ENCODE measurements around the gene ANKRD60.
A peak's percentile ranks its signal among the peaks of the same experiment; 100 is the strongest.

Gene ANKRD60

DNA sequence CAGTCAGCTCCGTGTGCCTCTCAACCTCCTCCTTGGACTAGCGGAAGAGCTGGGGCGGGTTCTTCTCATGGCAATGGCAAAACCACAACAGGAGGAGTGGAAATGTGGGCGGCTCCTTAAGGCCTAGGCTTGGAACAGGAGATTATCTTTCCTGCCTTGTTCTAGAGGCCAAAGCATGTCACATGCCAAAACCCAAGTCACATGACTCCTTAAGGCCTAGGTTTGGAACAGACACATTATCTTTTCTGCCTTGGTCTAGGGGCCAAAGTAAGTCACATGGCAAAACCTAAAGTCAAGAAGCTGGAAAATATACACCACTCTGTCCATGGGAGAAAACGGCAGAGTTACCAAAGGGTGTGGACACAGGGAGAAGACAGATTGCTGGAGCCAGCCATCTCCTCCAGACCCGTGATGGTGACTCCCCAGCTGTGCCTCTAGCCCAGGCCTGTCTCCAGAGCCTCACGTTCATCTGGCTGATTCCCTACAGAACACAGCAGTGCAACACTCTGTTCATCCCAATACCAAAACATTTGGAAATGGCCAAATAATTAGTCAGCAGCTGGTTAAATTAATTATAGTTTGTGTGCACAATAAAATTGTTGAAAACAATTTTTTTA lies 34.2 kb downstream of the ANKRD60 start:
- DNase-seq (ENCODE audit: low spot score) = no peak

DNA sequence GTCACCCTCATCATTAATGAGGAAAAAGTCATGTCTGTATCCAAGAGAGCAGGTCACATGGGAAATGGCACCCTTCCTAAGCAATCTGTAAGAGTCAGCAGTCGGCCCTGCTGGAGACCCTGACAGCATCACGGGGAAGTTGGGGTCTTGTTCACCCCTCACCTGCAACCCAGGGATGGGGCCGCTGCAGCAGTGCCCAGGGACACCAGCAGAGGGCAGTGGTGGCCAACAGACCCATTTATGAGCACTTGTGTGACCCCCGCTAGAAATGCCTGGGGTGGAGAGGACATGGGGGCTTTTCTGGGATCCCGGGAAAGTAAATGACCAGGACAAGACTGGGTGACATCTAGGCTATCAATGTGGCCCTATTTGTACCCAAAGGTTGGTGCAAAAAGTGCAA lies 35.9 kb downstream of the ANKRD60 start:
- peak; percentile 58 for DNase-seq (ENCODE audit: low spot score)

DNA sequence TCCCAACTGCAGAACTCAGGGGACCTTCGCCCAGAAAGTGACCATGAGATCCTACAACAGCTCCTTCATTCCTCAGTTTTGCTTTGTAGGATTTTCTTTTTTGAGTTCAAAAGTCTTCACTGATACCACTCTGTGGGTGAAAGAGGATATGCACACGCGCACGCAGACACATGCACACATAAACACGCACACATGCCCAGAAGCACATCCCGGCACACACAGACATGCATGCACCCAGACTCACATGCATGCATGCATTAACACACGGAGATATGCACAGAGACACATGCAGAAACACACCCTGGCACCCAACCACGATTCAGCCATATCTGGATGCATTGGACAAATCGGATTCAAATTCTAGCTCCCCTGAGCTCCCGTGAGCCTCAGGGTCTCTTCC lies 36.4 kb downstream of the ANKRD60 start:
- no peak for DNase-seq (ENCODE audit: low spot score)

DNA sequence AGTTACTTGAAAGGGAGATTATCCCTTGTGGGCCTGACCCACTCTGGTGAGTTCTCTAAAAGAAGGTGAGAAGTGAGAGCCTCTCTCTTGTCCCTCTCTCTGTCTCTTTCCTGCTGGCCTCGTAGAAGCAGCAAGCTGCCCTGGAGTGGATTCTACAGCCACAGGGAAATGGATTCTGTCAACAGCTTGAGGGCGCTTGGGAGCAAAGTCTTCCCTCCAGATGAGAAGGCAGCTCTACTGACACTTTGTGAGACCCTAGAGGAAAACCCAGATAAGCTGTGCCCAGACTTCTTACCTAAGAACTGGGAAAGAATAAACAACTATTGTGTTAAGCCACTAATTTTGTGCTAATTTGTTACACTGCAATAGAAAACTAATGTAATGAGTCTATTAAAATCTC lies 39.9 kb downstream of the ANKRD60 start:
- peak; percentile 48 for DNase-seq (ENCODE audit: low spot score)

DNA sequence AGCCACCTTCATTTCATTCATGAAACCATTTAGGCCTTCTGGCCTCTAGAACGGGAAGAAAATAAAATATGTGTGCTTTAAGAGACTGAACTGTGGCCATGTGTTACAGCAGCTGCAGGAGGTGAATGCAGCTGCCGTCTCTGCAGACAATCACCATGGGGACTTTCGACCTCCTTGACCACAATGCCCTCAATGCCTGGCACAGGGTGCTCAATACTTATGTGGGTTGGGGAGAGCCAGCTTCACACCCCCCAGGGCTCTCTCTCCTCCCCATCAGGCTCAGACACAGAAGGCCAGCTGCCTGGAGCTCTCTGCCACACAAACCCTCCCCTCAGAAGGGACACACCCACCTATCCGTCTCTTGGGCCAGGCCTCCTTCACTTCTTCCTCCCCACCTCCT lies 43.5 kb downstream of the ANKRD60 start:
- no peak for DNase-seq (ENCODE audit: low spot score)

DNA sequence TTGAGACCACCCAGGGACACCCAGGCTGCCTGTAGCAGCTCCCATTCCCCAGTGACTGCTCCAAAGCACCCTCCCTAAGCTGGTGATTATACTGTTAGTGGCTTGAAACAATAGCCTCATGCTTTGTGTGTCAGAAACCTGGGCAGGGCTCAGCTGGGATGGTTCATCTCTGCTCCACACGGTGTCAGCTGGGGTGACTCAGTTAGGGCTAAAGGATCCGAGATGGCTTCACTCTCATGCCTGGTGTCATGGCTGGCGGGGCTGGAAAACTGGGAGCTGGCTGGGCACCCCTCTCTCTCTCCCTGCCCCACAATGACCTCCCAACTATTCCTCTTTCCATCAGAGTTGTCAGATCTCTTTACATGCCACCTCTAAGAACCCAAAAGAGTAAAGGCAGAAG lies 44.4 kb downstream of the ANKRD60 start:
- no peak for DNase-seq (ENCODE audit: low spot score)

DNA sequence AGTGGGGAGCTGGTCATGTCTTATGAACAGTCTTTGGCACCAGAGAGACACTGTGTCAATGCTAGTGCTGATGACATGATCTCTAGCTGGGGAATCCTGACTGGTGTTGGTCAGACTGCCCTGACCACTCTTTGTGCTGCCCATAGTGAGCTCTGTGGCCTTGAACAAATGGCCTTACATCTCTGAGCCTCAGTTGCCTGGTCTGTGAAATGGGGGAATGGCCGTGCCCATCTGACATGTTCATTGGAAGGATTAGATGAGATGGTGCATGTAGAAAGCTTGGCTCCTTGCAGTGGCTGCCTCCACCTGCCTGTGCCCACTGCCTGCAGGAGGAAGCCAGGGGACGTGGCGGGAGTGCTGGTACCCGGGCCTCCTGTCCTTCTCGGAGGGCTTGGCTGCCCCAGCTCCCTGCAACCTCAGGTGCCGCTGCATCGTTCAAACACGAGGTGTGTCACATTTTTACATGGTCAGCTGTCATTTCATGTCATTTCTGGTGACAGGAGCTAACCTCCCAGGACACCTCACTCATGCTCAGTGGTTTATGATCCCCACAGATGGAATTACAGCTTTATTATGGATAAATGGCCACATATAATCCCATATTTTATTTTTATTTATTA lies 45.8 kb downstream of the ANKRD60 start:
- DNase-seq (ENCODE audit: low spot score) = no peak

DNA sequence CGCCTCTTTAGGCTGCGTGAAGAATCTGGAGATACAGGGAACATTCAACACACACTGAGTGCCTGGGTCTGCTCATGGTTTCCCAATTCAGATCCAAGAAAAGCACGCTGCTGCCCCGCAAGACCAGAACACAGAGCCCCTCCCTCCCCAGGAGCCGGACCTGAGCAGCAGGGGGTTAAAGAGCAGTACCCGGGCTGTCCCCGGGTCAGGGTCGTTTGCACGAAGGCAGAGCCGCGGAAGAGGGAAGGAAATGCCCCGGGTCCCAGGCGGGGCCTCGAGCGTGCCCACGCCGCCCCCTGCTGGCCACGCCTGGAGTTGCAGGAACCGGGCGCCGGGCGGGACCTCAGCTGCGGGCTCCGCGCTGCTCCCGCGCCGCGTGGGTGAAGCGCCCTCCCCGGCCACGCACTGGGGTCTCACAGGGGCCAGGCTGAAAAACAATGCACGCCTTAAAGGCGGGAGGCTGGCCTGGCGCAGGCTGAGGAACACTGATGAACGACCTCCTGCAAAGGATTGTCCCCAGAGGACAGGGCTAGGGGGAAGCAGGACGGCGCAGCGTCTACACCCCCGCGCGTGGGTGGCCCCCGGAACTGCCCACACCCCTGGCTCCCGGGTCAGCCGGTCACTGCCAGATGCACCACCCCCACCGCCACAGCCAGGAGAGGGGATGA lies 48.9 kb downstream of the ANKRD60 start:
- peak; percentile 91 for DNase-seq (ENCODE audit: low spot score)

DNA sequence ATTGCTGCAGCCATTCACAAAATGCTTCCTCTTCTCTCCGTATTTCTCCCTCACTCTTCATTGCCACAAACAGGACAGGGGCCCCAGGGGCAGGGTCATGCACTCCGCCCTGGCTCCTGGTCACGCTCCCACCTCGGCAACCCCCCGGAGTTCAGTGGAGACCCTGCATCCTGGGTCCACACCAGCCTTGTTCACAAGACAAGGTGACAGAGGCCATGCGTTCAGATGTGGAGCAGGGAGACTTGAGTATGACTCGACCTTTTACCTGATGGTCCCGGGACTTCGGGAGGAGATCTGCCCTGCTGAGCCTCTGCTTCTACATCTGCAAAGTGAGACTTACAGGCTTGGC lies 49.4 kb downstream of the ANKRD60 start:
- no peak for DNase-seq (ENCODE audit: low spot score)

DNA sequence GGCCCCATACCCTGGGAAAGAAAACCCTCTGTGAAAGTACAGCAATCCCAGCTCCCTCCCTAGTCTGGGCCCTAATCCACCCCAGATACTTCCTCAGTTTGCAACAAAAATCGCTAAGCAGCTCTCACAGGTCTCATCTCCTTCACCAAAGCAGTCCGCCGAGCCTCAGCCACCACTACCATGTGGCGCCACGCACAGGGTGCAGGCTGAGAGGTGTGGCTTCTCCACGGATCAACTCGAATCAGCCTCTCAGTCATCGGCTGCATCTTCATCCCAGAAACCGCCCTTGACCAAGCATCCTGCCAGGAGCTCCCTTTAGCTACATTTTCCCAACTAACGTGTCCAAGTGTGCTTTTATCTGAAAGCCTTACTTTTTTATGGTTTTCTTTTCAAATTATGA lies 50.7 kb downstream of the ANKRD60 start:
- no peak for DNase-seq (ENCODE audit: low spot score)

DNA sequence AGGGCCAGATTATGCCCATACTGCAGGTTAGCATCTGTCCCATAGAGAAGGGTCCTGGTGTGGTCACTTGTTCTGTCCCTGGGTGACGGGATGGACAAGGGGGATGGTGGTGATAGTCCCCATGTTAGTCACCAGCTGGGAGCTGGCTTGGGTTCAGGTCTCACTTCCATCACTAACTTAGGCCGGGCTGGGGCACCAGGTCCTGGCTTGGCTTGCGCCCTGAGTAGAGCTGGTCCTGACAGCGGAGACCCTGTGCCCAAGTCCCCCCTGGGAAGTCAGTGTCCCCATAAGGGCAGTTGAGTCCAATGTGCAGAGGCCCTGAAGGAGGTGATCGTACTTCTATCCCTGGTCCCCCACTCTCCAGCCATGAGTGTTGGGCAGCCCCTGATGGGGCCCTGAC lies 52.6 kb downstream of the ANKRD60 start:
- DNase-seq (ENCODE audit: low spot score) = no peak

DNA sequence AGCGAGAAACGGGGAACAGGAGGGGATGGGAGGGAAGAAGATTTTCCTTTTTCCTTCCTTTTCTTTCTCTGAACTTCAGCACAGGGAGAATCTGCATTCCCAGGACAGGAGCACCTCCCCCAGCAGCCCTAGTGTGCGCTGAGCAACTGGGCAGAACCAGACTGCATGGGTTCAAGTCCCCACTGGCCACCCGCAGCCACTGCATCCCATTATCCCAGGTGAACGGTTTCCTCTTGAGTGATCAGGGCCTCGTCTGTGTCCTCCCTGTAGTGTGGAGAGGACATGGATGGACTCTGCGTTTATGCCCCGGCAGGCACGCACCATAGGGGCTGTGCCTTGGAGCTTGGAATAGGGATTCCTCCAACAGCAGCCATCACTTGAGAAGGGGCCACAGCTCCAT lies 53.0 kb downstream of the ANKRD60 start:
- no peak for DNase-seq (ENCODE audit: low spot score)

DNA sequence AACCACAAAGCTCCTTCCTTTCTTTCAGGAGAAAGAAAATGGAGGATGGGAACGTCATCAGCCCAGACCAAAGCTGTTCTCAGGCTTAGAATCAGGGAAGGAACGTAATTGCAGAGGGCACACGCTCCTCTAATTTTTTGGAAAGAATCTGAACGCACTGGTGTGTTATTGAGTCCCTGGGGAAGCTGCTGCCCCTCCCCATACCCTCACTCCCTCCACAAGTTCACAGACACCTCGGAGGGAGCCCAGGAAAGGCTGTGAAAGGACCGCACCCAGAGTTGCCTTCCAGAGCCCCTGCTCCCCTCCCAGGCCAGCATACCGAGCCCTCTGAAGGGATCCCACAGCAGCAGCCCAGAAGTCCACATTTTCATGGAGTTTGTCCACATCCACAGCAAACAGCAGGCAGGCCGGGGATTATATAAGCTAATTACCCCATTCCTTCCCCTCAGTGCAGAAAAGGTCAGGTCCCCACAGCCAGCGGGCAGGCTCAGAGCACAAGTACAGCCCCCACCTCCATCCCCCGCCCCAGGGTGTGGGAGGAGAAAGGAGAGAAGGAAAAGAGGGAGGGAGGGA lies 53.7 kb downstream of the ANKRD60 start:
- peak; percentile 27 for DNase-seq (ENCODE audit: low spot score)

DNA sequence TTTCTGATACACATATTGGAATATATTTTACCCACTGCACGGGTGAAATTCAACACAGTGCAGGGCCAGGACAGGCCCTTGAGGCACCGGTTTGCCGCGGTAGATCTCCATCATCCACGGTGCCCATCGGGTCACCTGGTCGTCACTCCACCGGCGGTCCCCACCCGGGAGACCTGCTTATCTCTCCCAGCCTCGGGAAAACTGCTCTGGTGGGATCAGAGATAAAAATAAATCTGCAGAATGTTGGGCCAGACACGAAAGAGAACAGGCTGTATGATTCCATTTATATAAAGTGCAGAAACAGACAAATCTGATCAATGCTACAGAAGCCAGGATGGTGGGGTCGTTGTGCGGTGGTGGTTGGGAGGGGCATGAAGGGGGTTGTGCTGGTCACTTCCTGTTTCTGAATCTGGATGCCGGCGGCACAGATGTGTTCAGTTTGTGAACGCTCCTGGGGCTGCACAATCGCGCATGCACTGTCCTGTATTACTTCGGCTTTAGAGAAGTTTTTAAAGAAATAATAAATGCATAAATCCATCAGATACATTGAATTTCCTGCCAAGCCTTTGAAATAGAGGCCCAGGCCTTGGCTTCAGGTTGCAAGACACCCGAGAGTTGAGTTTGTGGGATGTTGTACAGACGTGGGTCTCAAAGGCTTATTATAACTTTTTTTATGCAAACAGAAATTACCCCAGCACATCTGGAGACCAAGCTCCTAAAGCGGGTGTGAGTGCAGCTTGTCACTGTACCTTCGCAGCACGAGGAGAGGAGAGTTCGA lies 54.3 kb downstream of the ANKRD60 start:
- no peak for DNase-seq (ENCODE audit: low spot score)

DNA sequence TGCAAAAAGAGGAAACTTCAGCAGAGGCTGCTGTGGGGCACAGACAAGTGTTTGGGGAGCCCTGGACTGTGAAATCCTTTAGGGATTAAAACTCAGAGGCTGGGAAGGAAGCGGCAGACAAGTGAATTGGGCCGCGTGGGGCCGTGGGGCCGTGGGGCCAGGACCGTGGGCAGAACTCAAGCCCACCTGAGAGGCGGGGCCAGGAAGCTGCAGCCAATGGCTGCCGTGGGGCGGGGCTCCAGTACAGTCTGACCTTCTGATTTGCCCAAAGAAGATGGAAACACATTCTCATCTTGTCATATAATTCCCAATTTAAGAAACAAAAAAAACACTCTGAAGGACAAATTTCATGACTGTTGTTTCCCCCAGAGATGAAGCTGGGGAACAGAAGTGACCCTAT lies 55.4 kb downstream of the ANKRD60 start:
- peak; percentile 46 for DNase-seq (ENCODE audit: low spot score)

DNA sequence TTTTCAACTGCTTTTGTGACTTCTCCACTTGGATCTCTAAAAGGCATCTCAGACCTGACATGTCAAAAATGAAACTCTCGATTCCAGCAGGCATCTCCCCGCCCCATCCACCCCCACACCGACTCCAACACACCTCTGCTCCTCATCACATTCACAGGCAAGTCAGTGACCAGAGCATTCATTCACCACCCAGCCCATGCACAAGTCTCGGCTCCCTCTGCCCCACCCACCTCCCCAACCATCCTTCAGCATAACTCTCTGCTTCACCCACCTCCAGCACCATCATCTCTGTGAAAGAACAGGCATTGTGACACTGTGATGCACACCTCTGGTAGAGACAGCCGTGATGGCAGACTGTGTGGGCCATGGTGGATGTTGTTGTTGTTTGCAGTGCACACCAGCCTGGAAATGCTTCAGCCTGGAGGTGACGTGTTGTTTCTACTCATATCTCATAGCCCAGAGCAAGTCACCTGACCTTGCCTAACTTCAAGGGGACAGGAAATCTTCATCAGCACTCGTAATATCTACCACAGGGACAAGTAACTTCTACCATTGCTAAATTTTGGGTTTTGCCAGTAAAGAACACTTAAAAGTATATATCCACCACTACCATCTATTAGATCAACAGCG lies 56.5 kb downstream of the ANKRD60 start:
- DNase-seq (ENCODE audit: low spot score) = no peak

DNA sequence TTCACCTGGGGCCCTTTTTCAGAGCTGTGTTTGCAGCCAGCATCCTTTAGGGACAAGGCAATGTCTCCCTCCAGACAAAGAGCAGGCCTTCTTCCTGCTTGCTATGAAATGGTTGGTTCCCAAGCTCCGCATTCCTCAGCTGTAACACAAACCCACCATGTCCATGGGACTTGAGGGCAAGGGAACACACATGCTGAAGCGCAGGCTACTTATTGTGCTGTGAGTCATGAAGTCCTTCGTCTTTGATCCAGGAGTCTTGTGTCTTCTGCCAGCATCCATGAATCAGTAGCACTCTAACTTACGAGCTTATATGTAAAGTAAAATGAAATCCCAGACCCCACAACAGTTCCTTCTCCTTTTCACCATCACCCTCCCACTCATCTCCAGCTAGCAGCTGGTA lies 59.0 kb downstream of the ANKRD60 start:
- no peak for DNase-seq (ENCODE audit: low spot score)

DNA sequence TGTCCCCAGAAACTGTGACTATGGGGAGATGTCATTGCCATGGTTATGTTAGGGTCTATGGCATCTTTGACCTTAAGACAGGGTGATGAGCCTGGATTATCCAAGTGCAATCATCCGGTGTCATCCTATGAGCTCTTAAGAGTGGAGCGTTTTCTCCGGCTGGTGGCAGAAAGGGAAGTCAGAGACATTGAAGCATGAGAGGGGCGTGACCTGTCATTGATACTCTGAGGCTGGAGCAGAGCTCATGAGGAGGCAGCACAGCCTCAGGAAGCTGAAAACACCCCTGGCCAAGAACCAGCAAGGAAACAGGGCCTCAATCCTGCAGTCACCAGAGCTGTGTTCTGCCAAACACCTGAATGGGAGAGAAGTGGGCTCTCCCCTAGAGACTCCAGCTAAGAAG lies 59.6 kb downstream of the ANKRD60 start:
- no peak for DNase-seq (ENCODE audit: low spot score)

DNA sequence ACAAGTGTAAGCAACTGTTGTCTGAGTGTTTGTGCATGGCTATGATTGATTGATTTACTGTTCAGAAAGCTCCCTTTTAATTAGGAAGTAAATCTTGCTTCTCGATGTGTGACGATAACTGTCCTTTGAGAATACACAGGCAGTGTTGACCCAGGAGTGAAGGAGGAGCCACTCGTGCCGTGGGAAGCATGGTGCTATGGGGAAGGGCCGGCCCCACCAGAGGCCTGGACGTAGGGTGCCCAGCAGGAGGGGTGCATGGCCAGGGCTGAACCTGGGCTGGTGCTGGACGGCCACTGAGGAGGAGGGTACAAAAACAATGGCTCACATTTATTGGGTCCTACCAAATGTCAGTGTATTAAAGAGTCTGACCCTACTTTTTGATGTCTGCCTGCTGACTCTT lies 60.7 kb downstream of the ANKRD60 start:
- DNase-seq (ENCODE audit: low spot score) = no peak

All from iPS-NIHi11 (cell line).